SK-N-DZ (cell line): Measurements from ENCODE around the gene HSP90AB1.

Source experiments
- DNase-seq: peaks from one replicate; pipeline ENCODE4 v3.0.0-alpha.2; 2015; ENCODE audit warnings: low spot score
- small RNA-seq, 2 experiments: library from RNA; depleted of rRNA; stranded (forward); fragments of <200 nt; gene quantifications; one replicate each; pipeline ENCODE3, GENCODE V24; 2014

Gene HSP90AB1

GRCh38 chr6:44286285-44286565 lies 39.3 kb downstream of the HSP90AB1 start:
- no peak for DNase-seq

GRCh38 chr6:44286747-44287146 lies 39.8 kb downstream of the HSP90AB1 start:
- no peak for DNase-seq

GRCh38 chr6:44289726-44290260 lies 42.9 kb downstream of the HSP90AB1 start:
- DNase-seq: no peak

- no peak for DNase-seq
Observed at GRCh38 chr6:44291841-44292240, 44.9 kb downstream of the HSP90AB1 start.

GRCh38 chr6:44292661-44293365 lies 45.9 kb downstream of the HSP90AB1 start:
- no peak for DNase-seq

- no peak for DNase-seq
Observed at GRCh38 chr6:44294832-44295791, 48.2 kb downstream of the HSP90AB1 start.

GRCh38 chr6:44297063-44298038 lies 50.5 kb downstream of the HSP90AB1 start:
- no peak for DNase-seq

GRCh38 chr6:44298055-44298803 lies 51.3 kb downstream of the HSP90AB1 start:
- no peak for DNase-seq

- no peak for DNase-seq
Observed at GRCh38 chr6:44298864-44299263, 52.0 kb downstream of the HSP90AB1 start.

GRCh38 chr6:44300292-44300823 lies 53.5 kb downstream of the HSP90AB1 start:
- DNase-seq: no peak

GRCh38 chr6:44301106-44301505 lies 54.2 kb downstream of the HSP90AB1 start:
- DNase-seq: no peak

GRCh38 chr6:44301782-44302564 lies 55.1 kb downstream of the HSP90AB1 start:
- DNase-seq: no peak

- no peak for DNase-seq
Observed at GRCh38 chr6:44302856-44303255, 56.0 kb downstream of the HSP90AB1 start.

Small RNAs within 50 kb of the gene (small RNA-seq; reads per million reads assigned to genes)
- 0 reads per million in 2 experiments for gene RN7SL811P
